ENCODE data around the gene IFI30. TPM values are rescaled to one million over a fixed set of nuclear protein-coding genes. Genes with fewer than 3 reads are reported as not detected.

The IFI30 gene
- 100 to 1,000 TPM; 107 to 293 (median 206) TPM for polyA plus RNA-seq (ENCODE audit: low read depth in 6 of 6)

- Mint-ChIP-seq H3K27me3 (no peaks in the 10 kb centered on the region), H3K36me3 (peaks cover 4 to 16% of the 10 kb centered on the region in 2 donors)
Measured at GRCh38 chr19:18173572-18174288, at the start of gene IFI30. IFI30 (plus strand) TSS chr19:18173813; CDS start chr19:18173842, 29 bp downstream.

DNA sequence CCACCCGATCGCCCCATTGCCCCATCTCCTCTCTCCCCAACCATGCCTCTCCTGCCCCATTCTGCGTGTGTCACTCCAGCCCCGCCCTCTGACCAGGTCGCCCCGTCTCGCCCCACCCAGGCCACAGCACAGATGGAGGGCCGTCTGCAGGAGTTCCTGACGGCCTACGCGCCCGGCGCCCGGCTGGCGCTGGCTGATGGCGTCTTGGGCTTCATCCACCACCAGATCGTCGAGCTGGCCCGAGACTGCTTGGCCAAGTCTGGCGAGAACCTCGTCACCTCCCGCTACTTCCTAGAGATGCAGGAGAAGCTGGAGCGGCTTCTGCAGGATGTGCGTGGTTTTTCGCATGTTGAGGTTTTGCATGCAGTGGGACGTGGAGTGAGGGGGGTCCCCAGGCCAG is 49.8 kb upstream of the IFI30 start:
- H3K4me1 Mint-ChIP-seq = peaks cover 13 to 21% (median 20%) of the 10 kb centered on the region in 3 donors
- no peaks in the 10 kb centered on the region for H3K27me3 Mint-ChIP-seq
- no peaks in the 10 kb centered on the region for H3K36me3 Mint-ChIP-seq
- ATAC-seq (ENCODE audit: low read depth in 2 of 2) (no peak), DNase-seq (no peak)
- H3K27ac Mint-ChIP-seq = no peak overlapping the region
- H3K9me3 Mint-ChIP-seq = no peaks in the 10 kb centered on the region
- H3K4me3 Mint-ChIP-seq = no peak overlapping the region

More at GRCh38 chr19:18173572-18174288, at the start of gene IFI30:
- DNase-seq = peak; percentile 89
- peak; percentile 53 to 62 for ATAC-seq (ENCODE audit: low read depth in 2 of 2)
- H3K4me3 Mint-ChIP-seq = peak within 1 kb of the TSS; percentile 93 to 99 (median 96)
- H3K9me3 Mint-ChIP-seq = no peaks in the 10 kb centered on the region
- peak within 1 kb of the TSS; percentile 99 to 100 (median 99) for H3K27ac Mint-ChIP-seq
- H3K4me1 Mint-ChIP-seq = peaks cover 55 to 87% (median 84%) of the 10 kb centered on the region in 3 donors

DNA sequence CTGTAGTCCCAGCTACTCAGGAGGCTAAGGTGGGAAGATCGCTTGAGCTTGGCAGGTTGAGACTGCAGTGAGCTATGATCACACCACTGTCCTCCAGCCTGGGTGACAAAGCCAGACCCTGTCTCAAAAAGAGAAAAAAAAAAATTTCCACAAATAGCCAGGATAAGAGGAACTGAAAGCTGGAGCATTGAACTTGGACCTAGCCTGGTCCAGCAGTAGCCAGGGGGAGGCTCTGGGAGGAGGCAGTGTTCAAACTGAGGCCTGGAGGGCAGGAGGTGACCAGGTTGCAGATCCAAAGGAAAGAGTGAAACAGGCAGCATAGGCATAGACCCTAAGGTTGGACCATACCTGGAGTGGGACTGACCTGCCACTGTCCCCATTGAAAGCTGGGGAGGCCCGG is 47.5 kb upstream of the IFI30 start:
- Mint-ChIP-seq H3K27me3 (no peaks in the 10 kb centered on the region), H3K4me3 (peak overlapping the region in 1 of 8 donors; percentile 78), H3K9me3 (no peaks in the 10 kb centered on the region), H3K36me3 (no peaks in the 10 kb centered on the region), H3K4me1 (peaks cover 0 to 5% (median 4%) of the 10 kb centered on the region in 3 donors), H3K27ac (peak overlapping the region in 3 of 6 donors; percentile 50 to 79 (median 68))
- ATAC-seq (ENCODE audit: low read depth in 2 of 2) = no peak
- no peak for DNase-seq

GRCh38 chr19:18128044-18128443 is 45.6 kb upstream of the IFI30 start:
- Mint-ChIP-seq H3K36me3 (peaks cover 0 to 7% of the 10 kb centered on the region in 2 donors), H3K4me1 (peaks cover 4 to 5% (median 4%) of the 10 kb centered on the region in 3 donors), H3K27me3 (no peaks in the 10 kb centered on the region), H3K27ac (peak overlapping the region in 1 of 6 donors; percentile 75), H3K9me3 (no peaks in the 10 kb centered on the region), H3K4me3 (no peak overlapping the region)
- DNase-seq (no peak), ATAC-seq (ENCODE audit: low read depth in 2 of 2) (no peak)

DNA sequence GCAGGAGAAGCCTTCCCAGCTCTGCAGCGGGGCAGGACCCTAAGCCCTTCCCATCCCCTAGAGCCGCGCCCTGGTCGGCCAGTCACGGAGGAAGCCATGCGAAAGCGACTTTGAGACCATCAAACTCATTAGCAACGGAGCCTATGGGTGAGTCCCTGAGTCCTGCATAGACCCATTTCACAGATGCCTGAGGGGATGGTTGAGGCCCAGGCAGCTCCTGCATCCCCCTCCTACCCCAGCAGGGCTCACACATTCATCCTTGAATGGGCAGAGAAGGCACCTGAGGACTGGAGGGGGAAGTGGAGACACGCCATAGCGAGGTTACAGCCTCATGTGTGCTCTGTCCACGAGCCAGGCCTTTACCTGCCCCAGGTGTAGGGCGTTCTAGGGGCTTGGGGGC is 44.8 kb upstream of the IFI30 start:
- no peak for ATAC-seq (ENCODE audit: low read depth in 2 of 2)
- Mint-ChIP-seq H3K4me1 (peaks cover 4 to 5% (median 4%) of the 10 kb centered on the region in 3 donors), H3K27me3 (no peaks in the 10 kb centered on the region), H3K9me3 (no peaks in the 10 kb centered on the region), H3K27ac (no peak overlapping the region), H3K4me3 (no peak overlapping the region), H3K36me3 (peaks cover 0 to 7% of the 10 kb centered on the region in 2 donors)
- DNase-seq = no peak

- no peaks in the 10 kb centered on the region for H3K27me3 Mint-ChIP-seq
- H3K36me3 Mint-ChIP-seq = peaks cover 0 to 20% of the 10 kb centered on the region in 2 donors
- no peaks in the 10 kb centered on the region for H3K9me3 Mint-ChIP-seq
- peaks cover 4 to 5% (median 4%) of the 10 kb centered on the region in 3 donors for H3K4me1 Mint-ChIP-seq
- H3K4me3 Mint-ChIP-seq = peak overlapping the region in 1 of 8 donors; percentile 76
- no peak for DNase-seq
- H3K27ac Mint-ChIP-seq = no peak overlapping the region
- ATAC-seq (ENCODE audit: low read depth in 2 of 2) = no peak
Measured at GRCh38 chr19:18130523-18131242, 42.9 kb upstream of the IFI30 start.

DNA sequence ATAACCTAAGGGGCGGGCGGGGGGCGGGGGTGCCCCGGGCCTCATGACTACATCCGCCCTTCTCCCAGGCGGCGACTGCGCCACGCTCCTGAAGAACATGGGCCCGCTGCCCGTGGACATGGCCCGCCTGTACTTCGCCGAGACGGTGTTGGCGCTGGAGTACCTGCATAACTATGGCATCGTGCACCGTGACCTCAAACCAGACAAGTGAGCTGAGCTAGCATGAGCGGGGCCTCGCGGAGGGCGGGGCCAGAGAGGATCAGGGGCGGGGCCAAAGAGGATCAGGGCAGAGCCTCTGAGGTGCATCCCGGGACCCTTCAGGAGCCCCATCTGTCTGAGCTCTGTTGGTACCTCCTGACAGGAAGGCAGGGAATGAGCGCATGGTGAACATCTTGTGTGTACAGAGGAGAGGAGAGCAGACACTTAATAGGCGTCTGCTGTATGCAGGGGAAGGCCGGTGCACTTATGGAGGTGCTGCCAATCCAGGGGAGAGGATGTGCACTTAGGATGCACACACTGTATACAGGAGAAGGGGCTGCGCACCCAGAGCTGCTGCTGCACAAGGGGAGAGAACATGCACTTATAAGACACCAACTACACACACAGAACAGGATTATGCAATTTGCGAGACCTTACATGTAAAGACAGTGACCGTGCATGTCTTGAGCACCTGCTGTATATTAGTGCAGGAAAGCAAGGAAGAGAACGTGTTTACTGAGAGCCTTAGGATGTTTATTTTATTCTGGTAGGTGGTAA is 41.6 kb upstream of the IFI30 start:
- Mint-ChIP-seq H3K36me3 (peaks cover 0 to 24% of the 10 kb centered on the region in 2 donors), H3K27me3 (no peaks in the 10 kb centered on the region), H3K27ac (peak overlapping the region in 1 of 6 donors; percentile 15), H3K9me3 (no peaks in the 10 kb centered on the region), H3K4me1 (peaks cover 0 to 5% (median 4%) of the 10 kb centered on the region in 3 donors), H3K4me3 (peak overlapping the region in 2 of 8 donors; percentile 24 to 65)
- no peak for DNase-seq
- peak in 1 of 2 donors; percentile 23 for ATAC-seq (ENCODE audit: low read depth in 2 of 2)

GRCh38 chr19:18135712-18136584 is 37.7 kb upstream of the IFI30 start:
- peaks cover 0 to 3% (median 0%) of the 10 kb centered on the region in 7 donors for H3K9me3 Mint-ChIP-seq
- no peak for ATAC-seq (ENCODE audit: low read depth in 2 of 2)
- H3K36me3 Mint-ChIP-seq = peaks cover 5 to 42% of the 10 kb centered on the region in 2 donors
- no peak overlapping the region for H3K27ac Mint-ChIP-seq
- DNase-seq = no peak
- no peaks in the 10 kb centered on the region for H3K27me3 Mint-ChIP-seq
- no peak overlapping the region for H3K4me3 Mint-ChIP-seq
- H3K4me1 Mint-ChIP-seq = peaks cover 0 to 8% (median 0%) of the 10 kb centered on the region in 3 donors

- Mint-ChIP-seq H3K4me1 (peaks cover 0 to 4% (median 0%) of the 10 kb centered on the region in 3 donors), H3K27ac (no peak overlapping the region), H3K36me3 (peaks cover 5 to 41% of the 10 kb centered on the region in 2 donors), H3K4me3 (no peak overlapping the region), H3K9me3 (peaks cover 0 to 3% (median 0%) of the 10 kb centered on the region in 7 donors), H3K27me3 (no peaks in the 10 kb centered on the region)
- ATAC-seq (ENCODE audit: low read depth in 2 of 2) (no peak), DNase-seq (no peak)
Measured at GRCh38 chr19:18137242-18137641, 36.4 kb upstream of the IFI30 start.

DNA sequence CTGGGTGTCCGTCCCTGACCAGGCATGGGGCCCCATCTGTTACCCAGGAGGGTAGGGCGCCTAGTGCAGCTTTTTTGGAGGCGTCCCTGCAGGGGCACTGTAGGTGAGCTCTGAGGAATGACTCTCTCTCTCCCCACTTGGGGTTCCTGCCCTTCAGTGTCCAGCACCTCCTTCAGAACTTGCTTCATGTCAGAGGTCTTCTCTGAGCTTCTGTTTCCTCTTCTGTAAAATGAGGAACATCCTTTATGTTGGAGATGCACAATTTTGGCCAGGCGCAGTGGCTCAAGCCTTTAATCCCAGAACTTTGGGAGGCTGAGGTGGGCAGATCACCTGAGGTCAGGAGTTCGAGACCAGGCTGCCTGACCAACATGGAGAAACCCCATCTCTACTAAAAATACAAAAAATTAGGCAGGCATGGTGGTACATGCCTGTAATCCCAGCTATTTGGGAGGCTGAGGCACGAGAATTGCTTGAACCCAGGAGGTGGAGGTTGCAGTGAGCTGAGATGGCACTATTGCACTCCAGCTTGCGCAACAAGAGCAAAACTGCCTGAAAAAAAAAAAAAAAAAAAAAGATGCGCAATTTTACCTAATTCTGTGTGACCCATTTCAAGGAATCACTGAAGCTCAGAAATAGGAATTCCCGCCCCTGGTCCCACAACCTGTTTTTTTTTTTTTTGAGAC is 35.8 kb upstream of the IFI30 start:
- H3K27ac Mint-ChIP-seq = no peak overlapping the region
- H3K27me3 Mint-ChIP-seq = no peaks in the 10 kb centered on the region
- peaks cover 5 to 39% of the 10 kb centered on the region in 2 donors for H3K36me3 Mint-ChIP-seq
- no peak overlapping the region for H3K4me3 Mint-ChIP-seq
- H3K4me1 Mint-ChIP-seq = peaks cover 0 to 4% (median 0%) of the 10 kb centered on the region in 3 donors
- no peak for ATAC-seq (ENCODE audit: low read depth in 2 of 2)
- peaks cover 0 to 3% (median 0%) of the 10 kb centered on the region in 7 donors for H3K9me3 Mint-ChIP-seq
- DNase-seq = no peak

DNA sequence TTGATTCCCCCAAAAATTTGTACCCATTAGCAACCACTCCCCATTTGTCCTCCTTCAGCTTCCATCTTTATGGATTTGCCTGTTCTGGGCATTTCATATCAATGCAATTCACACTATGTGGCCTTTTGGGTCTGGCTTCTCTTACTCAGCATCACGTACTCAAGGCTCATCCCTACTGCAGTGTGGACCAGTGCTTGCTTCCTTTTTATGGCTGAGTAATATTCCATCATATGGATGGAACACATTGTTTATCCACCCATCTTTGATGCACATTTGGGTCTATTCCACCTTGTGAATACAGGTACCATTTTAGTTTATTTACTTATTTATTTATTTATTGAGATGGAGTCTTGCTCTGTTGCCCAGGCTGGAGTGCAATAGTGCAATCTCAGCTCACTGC is 33.1 kb upstream of the IFI30 start:
- no peak for DNase-seq
- H3K36me3 Mint-ChIP-seq = peaks cover 5 to 44% of the 10 kb centered on the region in 2 donors
- H3K27ac Mint-ChIP-seq = no peak overlapping the region
- peaks cover 0 to 4% (median 0%) of the 10 kb centered on the region in 3 donors for H3K4me1 Mint-ChIP-seq
- no peaks in the 10 kb centered on the region for H3K27me3 Mint-ChIP-seq
- H3K4me3 Mint-ChIP-seq = no peak overlapping the region
- no peak for ATAC-seq (ENCODE audit: low read depth in 2 of 2)
- H3K9me3 Mint-ChIP-seq = peaks cover 0 to 3% (median 0%) of the 10 kb centered on the region in 7 donors

DNA sequence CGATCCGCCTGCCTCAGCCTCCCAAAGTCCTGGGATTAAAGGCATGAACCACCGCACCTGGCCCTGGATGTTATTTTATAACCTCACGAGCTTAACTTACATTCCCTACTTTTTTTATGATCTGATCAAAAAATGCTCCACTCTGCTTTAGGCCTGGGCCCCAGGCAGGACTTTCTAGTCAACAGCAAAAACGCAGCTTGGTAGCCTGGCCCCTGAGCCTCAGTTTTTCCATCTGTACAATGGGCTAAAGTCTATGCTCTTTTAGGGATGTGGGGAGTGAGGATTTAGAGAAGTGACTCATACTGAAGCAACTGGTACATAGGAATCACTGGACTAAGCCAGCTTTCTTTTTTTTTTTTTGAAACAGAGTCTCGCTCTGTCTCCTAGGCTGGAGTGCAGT is 32.6 kb upstream of the IFI30 start:
- Mint-ChIP-seq H3K4me3 (no peak overlapping the region), H3K4me1 (peaks cover 0 to 4% (median 0%) of the 10 kb centered on the region in 3 donors), H3K27ac (no peak overlapping the region), H3K9me3 (peaks cover 0 to 3% (median 0%) of the 10 kb centered on the region in 7 donors), H3K27me3 (no peaks in the 10 kb centered on the region), H3K36me3 (peaks cover 5 to 41% of the 10 kb centered on the region in 2 donors)
- DNase-seq = no peak
- ATAC-seq (ENCODE audit: low read depth in 2 of 2) = no peak

Data from naive B cell (primary cell).